Activated CD8-positive, alpha-beta memory T cell treated with anti-CD3 and anti-CD28 coated beads, Interleukin-2, amount 10 ng/mL, durations not matched to agents 7 days and 5 days (primary cell): Measurements from ENCODE around the gene CCBE1. TPM values are rescaled to one million over a fixed set of nuclear protein-coding genes. Genes with fewer than 3 reads are reported as not detected.
"Not testable (repeated sequence)": the region's sequence is repeated elsewhere in the genome, so short reads cannot be mapped to it uniquely, and the experiment has no call there.

ENCODE experiments used
- ATAC-seq: fragments of 150-1000 bp; cut with Tn5 transposase; one replicate; pipeline ENCODE4 v1.10.0; 2021; ENCODE audit warnings: moderate library complexity
- CTCF ChIA-PET: fragments of 350-600 bp; sonication (Branson Sonifier 250); formaldehyde crosslinking; loops from one replicate; lab custom pipeline; 2021; ENCODE audit warnings: antibody characterized with exemption; lab: Charles Lee
- DNase-seq: peaks from one replicate; pipeline ENCODE4 v3.0.0-alpha.2; 2020
- H3K27ac Mint-ChIP-seq: one replicate; pipeline ENCODE4 v1.8.0; 2021; ENCODE audit warnings: mild to moderate bottlenecking, mixed read lengths
- H3K27me3 Mint-ChIP-seq: one replicate; pipeline ENCODE4 v1.8.0; 2021; ENCODE audit warnings: mixed read lengths
- H3K36me3 Mint-ChIP-seq: one replicate; pipeline ENCODE4 v1.8.0; 2021; ENCODE audit warnings: mild to moderate bottlenecking, mixed read lengths
- H3K4me1 Mint-ChIP-seq: one replicate; pipeline ENCODE4 v1.8.0; 2021; ENCODE audit warnings: mixed read lengths
- H3K4me3 Mint-ChIP-seq: one replicate; pipeline ENCODE4 v1.8.0; 2021; ENCODE audit warnings: mild to moderate bottlenecking, moderate library complexity, mixed read lengths
- H3K9me3 Mint-ChIP-seq: one replicate; pipeline ENCODE4 v1.8.0; 2022; ENCODE audit warnings: low read depth, mixed read lengths
- total RNA-seq, 2 experiments: library from RNA; stranded (reverse); gene quantifications; one replicate each; pipeline ENCODE4 v1.2.3, GENCODE V29; 2021

The CCBE1 gene
- total RNA-seq: under 1 TPM in 1 of 2 experiments, not detected in 1; 0.12 TPM

- Mint-ChIP-seq H3K4me1 (peaks cover 12% of the 10 kb centered on the region), H3K4me3 (no peak within 1 kb of the TSS), H3K9me3 (no peaks in the 10 kb centered on the region), H3K27ac (no peak within 1 kb of the TSS), H3K36me3 (no peaks in the 10 kb centered on the region), H3K27me3 (peaks cover 63% of the 10 kb centered on the region)
- ATAC-seq: peak; percentile 66
- CTCF ChIA-PET: interaction anchor here (0.6 to 2.7 kb wide), 10 partner anchors 11 to 388 kb away, joined by 3 to 42 read pairs (median 4); no protein-coding TSS in a partner anchor
- DNase-seq: peak; percentile 52
Measured at GRCh38 chr18:59697236-59697932, at the start of gene CCBE1. Gene CCBE1, minus strand, starts transcription at chr18:59697423.

GRCh38 chr18:59744271-59744721 lies 47.1 kb upstream of the CCBE1 start:
- DNase-seq (no peak), ATAC-seq (no peak)
- Mint-ChIP-seq H3K9me3 (no peaks in the 10 kb centered on the region), H3K4me3 (no peak overlapping the region), H3K27ac (no peak overlapping the region), H3K36me3 (no peaks in the 10 kb centered on the region), H3K4me1 (no peaks in the 10 kb centered on the region), H3K27me3 (peaks cover 6% of the 10 kb centered on the region)
- CTCF ChIA-PET: no interaction called here

DNA sequence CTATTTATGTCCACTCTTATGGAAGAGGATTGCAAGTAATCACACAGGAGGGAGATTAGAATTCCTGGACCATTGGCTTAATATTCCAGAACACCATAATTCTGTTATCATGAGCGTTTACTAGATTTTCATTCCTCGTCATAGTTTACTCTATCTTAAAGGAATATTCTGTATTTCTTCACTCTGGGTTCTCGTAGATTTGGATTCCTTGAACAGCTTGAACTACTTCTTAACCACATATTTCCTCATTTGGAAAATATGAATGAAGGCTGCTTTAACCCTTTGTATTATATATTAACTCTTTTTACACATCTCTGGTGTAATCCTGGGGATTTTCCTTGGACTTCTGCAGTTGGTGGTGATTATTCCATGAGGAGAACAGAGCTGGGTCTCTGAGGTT lies 46.3 kb upstream of the CCBE1 start:
- ATAC-seq (no peak), DNase-seq (no peak)
- H3K9me3 Mint-ChIP-seq: no peaks in the 10 kb centered on the region
- no peak overlapping the region for H3K4me3 Mint-ChIP-seq
- CTCF ChIA-PET: no interaction called here
- H3K36me3 Mint-ChIP-seq: no peaks in the 10 kb centered on the region
- no peaks in the 10 kb centered on the region for H3K4me1 Mint-ChIP-seq
- peaks cover 6% of the 10 kb centered on the region for H3K27me3 Mint-ChIP-seq
- H3K27ac Mint-ChIP-seq: no peak overlapping the region

GRCh38 chr18:59742325-59743111 lies 45.3 kb upstream of the CCBE1 start:
- no peaks in the 10 kb centered on the region for H3K36me3 Mint-ChIP-seq
- H3K9me3 Mint-ChIP-seq: no peaks in the 10 kb centered on the region
- H3K27ac Mint-ChIP-seq: no peak overlapping the region
- H3K27me3 Mint-ChIP-seq: peaks cover 6% of the 10 kb centered on the region
- no peaks in the 10 kb centered on the region for H3K4me1 Mint-ChIP-seq
- no peak for DNase-seq
- H3K4me3 Mint-ChIP-seq: no peak overlapping the region
- no peak for ATAC-seq
- CTCF ChIA-PET: no interaction called here

- DNase-seq: no peak
- Mint-ChIP-seq H3K4me1 (no peaks in the 10 kb centered on the region), H3K27ac (no peak overlapping the region), H3K36me3 (no peaks in the 10 kb centered on the region), H3K27me3 (peaks cover 6% of the 10 kb centered on the region), H3K4me3 (no peak overlapping the region), H3K9me3 (no peaks in the 10 kb centered on the region)
- ATAC-seq: no peak
- CTCF ChIA-PET: no interaction called here
Measured at GRCh38 chr18:59740141-59740540, 42.9 kb upstream of the CCBE1 start.

DNA sequence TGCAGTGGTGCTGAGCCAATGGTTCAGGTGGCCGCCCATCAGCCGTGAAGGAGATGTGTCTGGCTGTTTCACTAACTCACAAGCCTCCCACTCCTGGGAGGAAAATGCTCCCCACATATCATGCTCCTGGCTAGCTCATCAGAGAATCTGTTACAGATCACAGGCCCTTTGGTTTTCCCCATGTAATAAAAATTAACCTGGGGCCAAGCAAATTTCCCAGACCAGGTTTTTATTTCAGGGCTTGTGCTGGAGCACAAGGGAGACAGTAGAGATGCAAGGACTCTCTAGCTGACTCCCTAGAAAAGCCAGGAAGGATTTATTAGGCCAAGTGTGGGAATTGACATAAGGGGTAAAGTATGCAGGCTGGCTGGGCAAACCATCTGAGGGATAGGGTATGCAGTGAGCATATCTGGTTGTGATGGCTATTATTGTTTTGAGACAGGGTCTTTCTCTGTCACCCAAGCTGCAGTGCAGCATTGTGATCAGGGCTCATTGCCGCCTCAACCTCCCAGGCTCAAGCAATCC lies 40.6 kb upstream of the CCBE1 start:
- no peak for ATAC-seq
- no peak overlapping the region for H3K27ac Mint-ChIP-seq
- H3K4me3 Mint-ChIP-seq: no peak overlapping the region
- H3K9me3 Mint-ChIP-seq: no peaks in the 10 kb centered on the region
- no peaks in the 10 kb centered on the region for H3K4me1 Mint-ChIP-seq
- peaks cover 11% of the 10 kb centered on the region for H3K27me3 Mint-ChIP-seq
- no peak for DNase-seq
- H3K36me3 Mint-ChIP-seq: no peaks in the 10 kb centered on the region
- CTCF ChIA-PET: no interaction called here

DNA sequence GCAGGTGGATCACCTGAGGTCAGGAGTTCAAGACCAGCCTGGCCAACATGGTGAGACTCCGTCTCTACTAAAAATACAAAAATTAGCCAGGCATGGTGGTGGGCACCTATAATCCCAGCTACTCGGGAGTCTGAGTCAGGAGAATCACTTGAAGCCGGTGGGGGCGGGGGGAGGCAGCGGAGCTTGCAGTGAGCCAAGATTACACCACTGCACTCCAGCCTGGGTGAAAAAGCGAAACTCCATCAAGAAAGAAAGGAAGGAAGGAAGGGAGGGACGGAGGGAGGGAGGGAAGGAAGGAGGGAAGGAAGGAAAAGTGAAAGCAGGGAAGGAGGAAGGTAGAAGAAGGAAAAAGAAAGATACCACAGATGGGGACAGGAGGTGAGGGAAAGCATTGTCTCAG lies 40.1 kb upstream of the CCBE1 start:
- H3K27ac Mint-ChIP-seq, ATAC-seq, H3K36me3 Mint-ChIP-seq, H3K9me3 Mint-ChIP-seq, DNase-seq, CTCF ChIA-PET, H3K4me3 Mint-ChIP-seq, H3K4me1 Mint-ChIP-seq: not testable (repeated sequence)
- peaks cover 11% of the 10 kb centered on the region for H3K27me3 Mint-ChIP-seq

DNA sequence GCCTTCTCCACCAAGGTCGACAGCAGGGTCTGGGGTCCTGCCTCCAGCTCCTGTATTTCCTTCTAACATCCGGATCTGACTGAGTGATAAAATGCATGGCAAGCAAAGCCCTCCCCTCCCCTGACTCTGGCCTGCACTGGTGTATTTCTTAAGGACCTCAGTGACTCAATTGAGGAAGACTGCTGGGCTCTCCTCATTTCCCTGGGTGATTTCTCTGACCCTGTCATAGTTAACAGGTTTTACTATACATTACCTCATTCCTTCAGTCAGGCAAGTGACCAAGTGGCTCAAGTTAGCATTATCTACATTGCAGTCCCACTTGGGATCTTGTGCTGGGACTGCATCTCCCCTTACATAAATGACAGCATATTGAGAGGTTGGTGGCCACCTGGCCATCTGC lies 38.8 kb upstream of the CCBE1 start:
- Mint-ChIP-seq H3K27me3 (peaks cover 11% of the 10 kb centered on the region), H3K9me3 (no peaks in the 10 kb centered on the region), H3K27ac (no peak overlapping the region), H3K4me3 (no peak overlapping the region), H3K4me1 (no peaks in the 10 kb centered on the region), H3K36me3 (no peaks in the 10 kb centered on the region)
- ATAC-seq (no peak), DNase-seq (no peak)
- CTCF ChIA-PET: no interaction called here

DNA sequence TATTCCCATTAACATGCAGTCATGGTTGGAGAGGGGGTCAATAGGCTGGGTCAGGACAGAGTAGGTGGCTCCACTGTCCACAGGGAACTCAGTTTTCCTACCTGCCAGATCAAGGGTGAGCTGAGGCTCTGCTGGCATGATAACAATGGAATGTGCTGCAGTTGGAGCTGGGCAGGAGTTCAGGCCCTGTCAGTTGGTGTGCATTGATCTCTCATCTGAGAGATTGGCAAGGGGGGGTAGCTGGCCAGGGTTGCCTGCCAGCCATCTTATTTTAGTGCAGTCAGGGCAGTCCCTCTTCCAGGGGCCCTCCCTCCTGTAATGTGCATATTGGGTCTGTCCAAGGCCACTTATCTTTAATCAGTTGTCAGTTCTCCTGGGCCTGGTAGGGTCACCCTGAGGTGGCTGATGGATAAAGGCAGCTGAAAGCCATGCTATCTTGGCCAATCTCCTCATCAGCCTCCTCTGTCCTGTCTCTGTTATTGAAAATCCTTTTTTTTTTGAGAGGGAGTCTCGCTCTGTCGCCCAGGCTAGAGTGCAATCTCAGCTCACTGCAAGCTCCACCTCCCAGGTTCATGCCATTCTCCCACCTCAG lies 38.1 kb upstream of the CCBE1 start:
- H3K27ac Mint-ChIP-seq: no peak overlapping the region
- no peaks in the 10 kb centered on the region for H3K4me1 Mint-ChIP-seq
- H3K9me3 Mint-ChIP-seq: no peaks in the 10 kb centered on the region
- CTCF ChIA-PET: no interaction called here
- no peak overlapping the region for H3K4me3 Mint-ChIP-seq
- ATAC-seq: no peak
- H3K27me3 Mint-ChIP-seq: peaks cover 10% of the 10 kb centered on the region
- no peaks in the 10 kb centered on the region for H3K36me3 Mint-ChIP-seq
- DNase-seq: no peak

GRCh38 chr18:59733421-59733820 lies 36.2 kb upstream of the CCBE1 start:
- no peak for DNase-seq
- Mint-ChIP-seq H3K4me3 (no peak overlapping the region), H3K27me3 (peaks cover 5% of the 10 kb centered on the region), H3K4me1 (no peaks in the 10 kb centered on the region), H3K27ac (no peak overlapping the region), H3K9me3 (no peaks in the 10 kb centered on the region), H3K36me3 (no peaks in the 10 kb centered on the region)
- CTCF ChIA-PET: no interaction called here
- no peak for ATAC-seq

- H3K4me3 Mint-ChIP-seq: no peak overlapping the region
- H3K4me1 Mint-ChIP-seq: no peaks in the 10 kb centered on the region
- CTCF ChIA-PET: no interaction called here
- H3K9me3 Mint-ChIP-seq: no peaks in the 10 kb centered on the region
- no peak for DNase-seq
- H3K27me3 Mint-ChIP-seq: peaks cover 5% of the 10 kb centered on the region
- no peak overlapping the region for H3K27ac Mint-ChIP-seq
- H3K36me3 Mint-ChIP-seq: no peaks in the 10 kb centered on the region
- no peak for ATAC-seq
Measured at GRCh38 chr18:59730896-59731295, 33.7 kb upstream of the CCBE1 start.

GRCh38 chr18:59729781-59730180 lies 32.6 kb upstream of the CCBE1 start:
- CTCF ChIA-PET: no interaction called here
- no peak for ATAC-seq
- Mint-ChIP-seq H3K36me3 (no peaks in the 10 kb centered on the region), H3K27me3 (peaks cover 5% of the 10 kb centered on the region), H3K9me3 (no peaks in the 10 kb centered on the region), H3K4me3 (no peak overlapping the region), H3K27ac (no peak overlapping the region), H3K4me1 (no peaks in the 10 kb centered on the region)
- no peak for DNase-seq

DNA sequence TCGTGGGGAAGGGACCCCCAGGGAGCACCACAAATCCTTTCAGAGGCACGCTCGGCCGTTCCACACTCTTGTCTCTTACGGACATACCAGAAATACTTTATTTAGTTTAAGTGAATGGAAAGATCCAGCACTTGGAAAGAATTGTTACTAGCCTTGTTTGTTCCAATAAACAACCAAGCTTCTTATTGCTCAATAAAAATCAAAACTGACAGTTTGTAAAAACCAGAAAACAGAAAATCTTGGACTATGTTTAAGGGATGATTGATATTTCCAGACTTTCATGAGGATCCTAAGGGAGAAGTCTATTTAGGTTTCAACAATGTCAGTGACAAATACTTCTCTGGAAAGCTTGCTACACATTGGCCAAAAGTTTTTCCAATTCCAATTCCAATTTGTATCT lies 31.6 kb upstream of the CCBE1 start:
- Mint-ChIP-seq H3K36me3 (no peaks in the 10 kb centered on the region), H3K9me3 (no peaks in the 10 kb centered on the region), H3K4me3 (no peak overlapping the region), H3K27ac (no peak overlapping the region), H3K27me3 (peaks cover 8% of the 10 kb centered on the region), H3K4me1 (no peaks in the 10 kb centered on the region)
- ATAC-seq: no peak
- DNase-seq: no peak
- CTCF ChIA-PET: no interaction called here
